Nephron (organoid): ENCODE results near the gene TBCEL.

ENCODE experiments used
- H3K27ac Mint-ChIP-seq, 3 experiments: 2 replicates each; pipeline ENCODE4 v1.8.0; 2020; ENCODE audit warnings: mixed read lengths in 3 of 3, mild to moderate bottlenecking in 2 of 3, moderate library complexity in 1 of 3
- H3K27me3 Mint-ChIP-seq: 2 replicates; pipeline ENCODE4 v1.8.0; 2021; ENCODE audit warnings: low read depth, mild to moderate bottlenecking, moderate library complexity, mixed read lengths
- H3K36me3 Mint-ChIP-seq: 2 replicates; pipeline ENCODE4 v1.8.0; 2020; ENCODE audit warnings: low read depth, mixed read lengths
- H3K4me1 Mint-ChIP-seq: 2 replicates; pipeline ENCODE4 v1.8.0; 2020; ENCODE audit warnings: mixed read lengths
- H3K4me3 Mint-ChIP-seq, 3 experiments: 2 replicates each; pipeline ENCODE4 v1.8.0; 2020; ENCODE audit warnings: mild to moderate bottlenecking in 3 of 3, mixed read lengths in 3 of 3, moderate library complexity in 2 of 3
- H3K9me3 Mint-ChIP-seq: 2 replicates; pipeline ENCODE4 v1.8.0; 2020; ENCODE audit warnings: mixed read lengths
- CTCF ChIP-seq, 3 experiments: fragments of 200-600 bp; sonication (generic); IDR thresholded peaks; one replicate each; pipeline ENCODE4 v1.5.0; 2021; ENCODE audit warnings: antibody characterized with exemption in 3 of 3; ENCODE audit not compliant: unreplicated experiment in 3 of 3

TBCEL gene

GRCh38 chr11:121053244-121053643, 29.3 kb downstream of the TBCEL start:
- Mint-ChIP-seq H3K9me3 (no peaks in the 10 kb centered on the region), H3K27me3 (no peaks in the 10 kb centered on the region), H3K4me1 (no peaks in the 10 kb centered on the region), H3K36me3 (peaks cover 60% of the 10 kb centered on the region), H3K4me3 (no peak overlapping the region), H3K27ac (no peak overlapping the region)
- no peak for TF ChIP-seq CTCF (IDR thresholded peaks at IDR 0.05; ENCODE audit: unreplicated experiment in 3 of 3)

- Mint-ChIP-seq H3K27me3 (no peaks in the 10 kb centered on the region), H3K4me3 (no peak overlapping the region), H3K27ac (no peak overlapping the region), H3K9me3 (no peaks in the 10 kb centered on the region), H3K4me1 (no peaks in the 10 kb centered on the region), H3K36me3 (peaks cover 59% of the 10 kb centered on the region)
- no peak for TF ChIP-seq CTCF (IDR thresholded peaks at IDR 0.05; ENCODE audit: unreplicated experiment in 3 of 3)
Measured at GRCh38 chr11:121054266-121054665, 30.4 kb downstream of the TBCEL start.

GRCh38 chr11:121055076-121055475, 31.2 kb downstream of the TBCEL start:
- H3K36me3 Mint-ChIP-seq = peaks cover 62% of the 10 kb centered on the region
- no peaks in the 10 kb centered on the region for H3K9me3 Mint-ChIP-seq
- no peak overlapping the region for H3K27ac Mint-ChIP-seq
- H3K4me1 Mint-ChIP-seq = no peaks in the 10 kb centered on the region
- no peak for TF ChIP-seq CTCF (IDR thresholded peaks at IDR 0.05; ENCODE audit: unreplicated experiment in 3 of 3)
- H3K27me3 Mint-ChIP-seq = no peaks in the 10 kb centered on the region
- no peak overlapping the region for H3K4me3 Mint-ChIP-seq

- TF ChIP-seq CTCF (IDR thresholded peaks at IDR 0.05; ENCODE audit: unreplicated experiment in 3 of 3) = no peak
- no peaks in the 10 kb centered on the region for H3K9me3 Mint-ChIP-seq
- peaks cover 69% of the 10 kb centered on the region for H3K36me3 Mint-ChIP-seq
- H3K27ac Mint-ChIP-seq = no peak overlapping the region
- no peak overlapping the region for H3K4me3 Mint-ChIP-seq
- H3K4me1 Mint-ChIP-seq = no peaks in the 10 kb centered on the region
- H3K27me3 Mint-ChIP-seq = no peaks in the 10 kb centered on the region
Measured at GRCh38 chr11:121057922-121058321, 34.0 kb downstream of the TBCEL start.

- Mint-ChIP-seq H3K4me1 (no peaks in the 10 kb centered on the region), H3K36me3 (peaks cover 72% of the 10 kb centered on the region), H3K27me3 (no peaks in the 10 kb centered on the region), H3K27ac (no peak overlapping the region), H3K4me3 (no peak overlapping the region), H3K9me3 (no peaks in the 10 kb centered on the region)
- no peak for TF ChIP-seq CTCF (IDR thresholded peaks at IDR 0.05; ENCODE audit: unreplicated experiment in 3 of 3)
Measured at GRCh38 chr11:121058941-121059340, 35.0 kb downstream of the TBCEL start.

- TF ChIP-seq CTCF (IDR thresholded peaks at IDR 0.05; ENCODE audit: unreplicated experiment in 3 of 3) = no peak
- Mint-ChIP-seq H3K4me3 (no peak overlapping the region), H3K27me3 (no peaks in the 10 kb centered on the region), H3K4me1 (no peaks in the 10 kb centered on the region), H3K27ac (no peak overlapping the region), H3K36me3 (peaks cover 73% of the 10 kb centered on the region), H3K9me3 (no peaks in the 10 kb centered on the region)
Measured at GRCh38 chr11:121059605-121060004, 35.7 kb downstream of the TBCEL start.
